Stimulated activated naive CD8-positive, alpha-beta T cell treated with anti-CD3 and anti-CD28 coated beads, Interleukin-15, Interleukin-2, amounts not matched to agents 100 ng/mL and 50 ng/mL, for 24 hours (primary cell): ENCODE results near the gene TEX264.

ENCODE experiments used
- H3K27ac Mint-ChIP-seq: one replicate; pipeline ENCODE4 v1.8.0; 2021; ENCODE audit warnings: mild to moderate bottlenecking, mixed read lengths
- H3K27me3 Mint-ChIP-seq: one replicate; pipeline ENCODE4 v1.8.0; 2021; ENCODE audit warnings: mixed read lengths
- H3K36me3 Mint-ChIP-seq: one replicate; pipeline ENCODE4 v1.8.0; 2021; ENCODE audit warnings: low read depth, mixed read lengths
- H3K4me1 Mint-ChIP-seq: one replicate; pipeline ENCODE4 v1.8.0; 2021; ENCODE audit warnings: low read depth, mixed read lengths
- H3K4me3 Mint-ChIP-seq: one replicate; pipeline ENCODE4 v1.8.0; 2021; ENCODE audit warnings: mild to moderate bottlenecking, mixed read lengths
- H3K9me3 Mint-ChIP-seq: one replicate; pipeline ENCODE4 v1.8.0; 2021; ENCODE audit warnings: mixed read lengths

TEX264 gene

DNA sequence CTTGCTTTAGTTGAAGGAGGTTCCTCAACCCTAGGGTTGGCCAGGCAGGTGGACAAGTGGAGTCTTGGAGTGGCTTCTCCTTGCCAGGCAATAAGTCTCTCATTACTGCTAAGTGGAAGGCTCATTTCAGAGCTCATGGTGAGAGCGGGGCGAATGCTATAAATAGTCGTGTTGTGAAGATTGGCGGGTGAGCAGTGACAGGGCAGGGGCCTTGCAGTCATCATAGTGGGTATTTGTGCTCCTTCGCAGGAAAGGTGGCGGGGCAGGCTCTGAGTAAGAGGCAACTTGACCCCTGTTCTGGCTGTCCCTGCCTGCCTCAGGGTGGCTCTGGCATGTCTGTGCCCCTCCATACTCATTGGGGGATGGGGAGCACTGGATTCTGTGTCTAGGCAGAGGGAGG is 27.2 kb downstream of the TEX264 start:
- Mint-ChIP-seq H3K27me3 (no peaks in the 10 kb centered on the region), H3K9me3 (no peaks in the 10 kb centered on the region), H3K4me3 (no peak overlapping the region), H3K4me1 (peaks cover 4% of the 10 kb centered on the region), H3K36me3 (peaks cover 21% of the 10 kb centered on the region), H3K27ac (no peak overlapping the region)

DNA sequence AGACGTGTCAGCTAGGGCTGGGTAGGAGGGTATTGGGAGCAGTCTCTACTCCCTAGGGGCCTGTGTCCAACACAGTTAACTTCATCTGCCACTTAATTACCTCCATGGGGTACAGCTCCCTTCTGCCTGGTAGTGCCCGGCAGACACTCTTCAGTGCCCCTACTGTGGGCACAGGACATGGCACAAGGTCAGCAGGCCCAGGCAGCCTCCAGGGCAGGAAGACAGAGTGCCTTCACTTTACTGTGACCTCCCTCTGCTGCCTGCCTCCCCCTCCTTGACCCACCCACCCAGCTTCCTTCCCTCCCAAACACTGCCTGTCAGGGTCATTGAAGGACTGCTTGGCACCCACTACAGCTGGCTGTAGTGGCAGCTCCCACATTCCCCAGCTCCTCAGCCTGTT is 29.4 kb downstream of the TEX264 start:
- H3K27ac Mint-ChIP-seq = no peak overlapping the region
- peaks cover 20% of the 10 kb centered on the region for H3K36me3 Mint-ChIP-seq
- H3K9me3 Mint-ChIP-seq = no peaks in the 10 kb centered on the region
- H3K4me1 Mint-ChIP-seq = no peaks in the 10 kb centered on the region
- no peak overlapping the region for H3K4me3 Mint-ChIP-seq
- H3K27me3 Mint-ChIP-seq = no peaks in the 10 kb centered on the region

DNA sequence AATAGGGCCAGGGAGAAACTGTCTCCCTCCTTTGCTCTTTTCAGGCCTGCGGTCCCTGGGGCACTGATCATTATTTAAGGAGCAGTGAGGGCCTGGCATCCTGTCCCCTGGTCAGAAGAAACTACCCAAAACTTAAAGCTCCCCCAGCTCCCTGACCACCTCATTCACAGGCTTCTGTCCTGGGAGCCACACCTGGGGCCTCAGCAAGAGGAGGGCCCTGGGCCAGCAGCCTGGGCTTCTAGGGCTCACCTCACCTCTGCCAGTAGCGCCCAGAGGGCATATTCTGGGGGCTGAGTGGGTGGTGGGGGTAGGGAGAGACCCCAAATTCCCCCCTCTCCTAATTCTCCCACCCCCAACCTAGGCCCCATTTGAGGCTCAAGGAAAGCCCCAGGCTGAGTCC is 31.1 kb downstream of the TEX264 start:
- no peak overlapping the region for H3K4me3 Mint-ChIP-seq
- no peaks in the 10 kb centered on the region for H3K9me3 Mint-ChIP-seq
- peaks cover 20% of the 10 kb centered on the region for H3K36me3 Mint-ChIP-seq
- no peaks in the 10 kb centered on the region for H3K27me3 Mint-ChIP-seq
- peaks cover 8% of the 10 kb centered on the region for H3K4me1 Mint-ChIP-seq
- no peak overlapping the region for H3K27ac Mint-ChIP-seq

DNA sequence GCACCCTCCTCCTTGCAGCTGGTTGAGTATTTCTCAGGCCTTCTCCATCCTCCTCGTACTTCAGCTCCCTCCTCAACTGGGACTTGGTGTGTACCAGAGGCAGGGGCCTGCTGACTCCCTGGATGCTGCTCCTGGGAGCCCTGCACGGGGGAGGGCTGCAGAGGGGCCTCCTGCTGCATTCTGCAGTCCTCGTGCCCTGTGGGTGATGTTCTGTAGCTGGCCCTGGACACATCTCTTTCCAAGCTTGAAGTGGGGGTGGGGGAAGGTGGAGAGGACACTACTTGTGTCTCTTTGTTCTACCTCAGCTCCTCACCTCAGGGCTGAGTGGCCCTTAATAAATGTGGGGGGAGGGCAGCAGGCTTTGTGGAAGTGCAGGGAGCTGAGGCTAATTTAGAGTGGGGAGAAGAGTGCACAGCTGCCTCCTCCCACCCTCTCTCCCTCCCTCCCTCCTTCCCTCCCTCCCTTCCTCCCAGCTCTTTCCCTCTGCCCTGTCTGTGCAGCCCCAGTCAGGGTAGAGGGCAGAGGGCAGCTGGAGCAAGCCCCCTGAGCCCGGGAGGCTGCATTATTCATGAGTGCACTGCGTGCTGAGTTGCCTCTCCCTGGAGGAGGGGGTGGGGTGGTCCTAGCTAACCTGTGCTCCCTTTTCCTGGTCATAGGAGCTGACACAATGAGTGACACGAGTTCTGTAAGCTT is 32.2 kb downstream of the TEX264 start:
- no peak overlapping the region for H3K4me3 Mint-ChIP-seq
- H3K36me3 Mint-ChIP-seq = peaks cover 16% of the 10 kb centered on the region
- H3K27ac Mint-ChIP-seq = no peak overlapping the region
- no peaks in the 10 kb centered on the region for H3K9me3 Mint-ChIP-seq
- H3K27me3 Mint-ChIP-seq = peaks cover 5% of the 10 kb centered on the region
- peaks cover 13% of the 10 kb centered on the region for H3K4me1 Mint-ChIP-seq

DNA sequence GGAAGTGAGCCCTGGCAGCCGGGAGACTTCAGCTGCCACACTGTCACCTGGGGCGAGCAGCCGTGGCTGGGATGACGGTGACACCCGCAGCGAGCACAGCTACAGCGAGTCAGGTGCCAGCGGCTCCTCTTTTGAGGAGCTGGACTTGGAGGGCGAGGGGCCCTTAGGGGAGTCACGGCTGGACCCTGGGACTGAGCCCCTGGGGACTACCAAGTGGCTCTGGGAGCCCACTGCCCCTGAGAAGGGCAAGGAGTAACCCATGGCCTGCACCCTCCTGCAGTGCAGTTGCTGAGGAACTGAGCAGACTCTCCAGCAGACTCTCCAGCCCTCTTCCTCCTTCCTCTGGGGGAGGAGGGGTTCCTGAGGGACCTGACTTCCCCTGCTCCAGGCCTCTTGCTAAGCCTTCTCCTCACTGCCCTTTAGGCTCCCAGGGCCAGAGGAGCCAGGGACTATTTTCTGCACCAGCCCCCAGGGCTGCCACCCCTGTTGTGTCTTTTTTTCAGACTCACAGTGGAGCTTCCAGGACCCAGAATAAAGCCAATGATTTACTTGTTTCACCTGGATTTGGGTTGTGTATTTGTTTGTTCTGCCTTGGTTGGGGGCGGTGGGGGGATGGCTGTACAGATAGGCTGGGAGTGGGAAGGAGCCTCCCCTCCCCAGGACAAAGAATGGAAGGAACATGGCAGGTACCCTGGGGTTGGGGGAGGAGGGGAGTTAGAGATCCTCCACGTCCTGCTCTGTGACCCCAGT is 32.9 kb downstream of the TEX264 start:
- no peak overlapping the region for H3K4me3 Mint-ChIP-seq
- H3K9me3 Mint-ChIP-seq = no peaks in the 10 kb centered on the region

DNA sequence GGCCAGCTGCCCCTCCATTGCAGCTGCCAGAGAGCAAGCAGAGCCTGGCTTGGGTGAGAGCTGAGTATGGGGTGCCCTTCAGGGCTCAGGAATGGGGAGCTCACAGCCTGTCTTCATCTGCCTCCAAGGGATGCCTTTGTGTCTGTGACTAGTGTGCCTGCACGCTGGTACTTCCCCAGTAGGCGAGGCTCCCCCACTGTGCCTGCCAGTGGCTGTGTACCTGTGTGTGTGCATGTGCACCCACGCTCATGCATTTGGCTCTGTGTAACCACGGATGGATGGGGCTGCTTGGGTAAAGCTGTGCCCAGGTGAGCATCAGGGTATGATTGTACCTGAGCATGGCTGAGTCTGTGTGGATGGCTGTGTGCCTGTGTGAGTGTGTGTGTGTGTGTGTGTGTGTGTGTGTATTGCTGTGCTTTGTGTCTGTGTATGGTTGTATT is 33.5 kb downstream of the TEX264 start:
- Mint-ChIP-seq H3K9me3 (no peaks in the 10 kb centered on the region), H3K4me1 (peaks cover 13% of the 10 kb centered on the region), H3K4me3 (no peak overlapping the region), H3K27ac (no peak overlapping the region), H3K27me3 (peaks cover 5% of the 10 kb centered on the region), H3K36me3 (peaks cover 9% of the 10 kb centered on the region)

More for the DNA sequence above, 32.9 kb downstream of the TEX264 start:
- H3K4me1 Mint-ChIP-seq = peaks cover 13% of the 10 kb centered on the region
- H3K27ac Mint-ChIP-seq = no peak overlapping the region
- H3K27me3 Mint-ChIP-seq = peaks cover 5% of the 10 kb centered on the region
- H3K36me3 Mint-ChIP-seq = peaks cover 14% of the 10 kb centered on the region

DNA sequence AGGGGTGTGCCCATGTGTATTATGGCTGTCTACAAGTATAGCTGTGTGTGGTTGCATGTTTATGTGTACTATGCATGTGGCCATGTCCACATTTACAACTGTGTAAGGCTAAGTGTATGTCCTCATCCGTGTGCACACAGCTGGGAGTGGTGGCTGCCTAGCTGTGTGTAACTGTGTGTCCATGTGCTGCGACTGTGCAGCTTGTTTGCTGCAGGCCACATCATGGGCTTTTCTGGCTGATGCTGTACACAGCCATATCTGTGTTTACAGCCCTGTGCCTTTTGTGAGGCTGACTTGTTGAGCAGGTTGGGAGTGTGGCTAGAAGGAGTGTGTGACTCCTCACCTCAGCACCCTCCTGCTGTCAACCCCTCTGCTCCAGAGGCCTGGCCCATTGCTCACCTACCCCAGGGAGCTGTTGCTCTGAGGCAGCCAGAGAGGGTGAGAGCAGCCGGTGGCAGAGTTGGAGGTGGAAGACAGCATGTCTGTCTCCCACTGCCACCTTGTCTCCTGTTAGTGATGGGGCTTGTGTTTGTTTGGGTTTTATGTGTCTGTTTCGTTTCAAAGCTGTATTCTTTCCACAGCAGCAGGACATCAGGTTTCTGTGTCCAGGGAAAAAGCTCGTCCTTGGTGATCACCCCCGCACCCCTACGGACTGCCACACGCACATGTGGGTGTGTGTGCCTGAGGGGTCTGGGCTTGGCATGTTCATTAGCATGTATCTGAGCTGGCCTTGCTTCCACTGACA is 34.4 kb downstream of the TEX264 start:
- H3K27me3 Mint-ChIP-seq = peaks cover 5% of the 10 kb centered on the region
- H3K4me3 Mint-ChIP-seq = no peak overlapping the region
- peaks cover 9% of the 10 kb centered on the region for H3K36me3 Mint-ChIP-seq
- peaks cover 19% of the 10 kb centered on the region for H3K4me1 Mint-ChIP-seq
- H3K27ac Mint-ChIP-seq = no peak overlapping the region
- no peaks in the 10 kb centered on the region for H3K9me3 Mint-ChIP-seq

DNA sequence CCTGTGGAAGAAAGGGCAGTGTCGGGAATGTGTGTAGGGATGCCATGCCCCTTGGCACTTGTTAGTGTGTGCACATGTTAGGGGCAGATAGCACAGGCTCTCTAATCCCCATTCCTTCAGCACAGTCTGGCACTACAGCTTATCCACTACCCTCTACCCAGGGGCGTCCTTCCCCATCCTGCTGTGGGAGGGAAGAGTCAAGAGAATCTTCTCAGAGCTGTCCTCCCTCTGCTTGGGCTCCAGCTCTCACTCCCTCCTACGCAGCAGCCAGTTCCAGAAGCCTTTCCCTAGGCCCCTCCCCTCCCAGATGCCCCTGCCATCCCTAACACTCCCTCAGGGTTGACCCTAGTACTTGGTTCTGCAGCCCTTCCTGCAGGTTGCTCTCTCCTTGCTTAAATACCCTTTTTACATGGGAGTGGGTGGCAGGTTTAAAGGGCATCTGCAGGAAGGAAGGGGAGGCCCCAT is 35.0 kb downstream of the TEX264 start:
- peaks cover 5% of the 10 kb centered on the region for H3K27me3 Mint-ChIP-seq
- H3K4me3 Mint-ChIP-seq = no peak overlapping the region
- peaks cover 9% of the 10 kb centered on the region for H3K36me3 Mint-ChIP-seq
- peaks cover 19% of the 10 kb centered on the region for H3K4me1 Mint-ChIP-seq
- no peak overlapping the region for H3K27ac Mint-ChIP-seq
- H3K9me3 Mint-ChIP-seq = no peaks in the 10 kb centered on the region

DNA sequence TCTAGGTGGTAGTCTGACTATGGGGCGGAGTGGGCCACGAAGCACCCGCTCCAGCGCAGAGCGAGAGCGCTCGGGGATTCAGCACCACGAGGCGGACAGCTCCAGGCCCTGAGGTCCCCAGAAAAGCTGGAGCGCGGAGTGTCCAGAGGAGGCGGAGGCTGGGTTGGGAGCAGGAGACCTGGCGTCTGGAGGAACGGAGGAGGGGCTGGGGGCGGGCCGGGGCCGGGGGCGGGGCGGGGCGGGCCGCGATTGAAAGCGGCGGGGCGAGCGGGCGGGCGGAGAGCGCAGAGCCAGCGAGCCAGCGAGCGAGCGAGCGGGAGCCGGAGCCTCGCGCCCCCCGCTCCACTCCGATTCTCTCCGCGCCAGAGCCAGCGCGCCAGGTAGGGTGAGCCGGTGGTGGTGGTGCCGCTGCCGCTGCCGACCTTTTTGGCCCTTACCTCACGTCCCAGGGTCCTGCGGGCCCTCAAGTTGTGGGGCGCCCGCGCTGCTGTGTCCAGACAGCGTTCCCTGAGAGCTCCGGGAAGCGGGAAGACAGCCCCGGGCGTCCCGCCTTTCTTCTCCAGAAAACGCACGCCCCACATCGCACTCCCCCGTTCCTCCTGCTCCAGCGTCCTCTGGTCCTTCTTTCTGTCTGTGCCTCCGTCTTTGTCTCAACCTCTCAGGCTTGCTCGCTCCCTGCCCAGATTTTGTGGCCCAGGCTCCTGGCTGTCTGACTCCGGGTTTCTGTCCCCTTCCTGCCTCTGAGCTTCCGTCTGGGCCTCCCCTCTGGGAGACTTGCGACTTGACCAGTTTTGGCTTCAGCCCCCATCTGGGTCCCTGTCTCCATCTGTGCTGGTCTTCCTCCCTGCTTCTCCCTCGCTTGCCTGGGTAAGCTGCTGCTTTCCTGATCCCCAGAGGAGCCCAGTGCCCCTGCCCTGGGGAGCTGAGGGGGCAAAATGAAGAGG is 36.0 kb downstream of the TEX264 start, which contains the start of gene GRM2:
Gene GRM2 (plus strand): TSS at position 281 of the 944 bp plus-strand sequence. CDS start 1,916 bp downstream, outside the sequence.
- Mint-ChIP-seq H3K27me3 (peaks cover 5% of the 10 kb centered on the region), H3K27ac (no peak within 1 kb of the TSS), H3K4me3 (no peak within 1 kb of the TSS), H3K9me3 (no peaks in the 10 kb centered on the region), H3K4me1 (peaks cover 19% of the 10 kb centered on the region), H3K36me3 (peaks cover 9% of the 10 kb centered on the region)

DNA sequence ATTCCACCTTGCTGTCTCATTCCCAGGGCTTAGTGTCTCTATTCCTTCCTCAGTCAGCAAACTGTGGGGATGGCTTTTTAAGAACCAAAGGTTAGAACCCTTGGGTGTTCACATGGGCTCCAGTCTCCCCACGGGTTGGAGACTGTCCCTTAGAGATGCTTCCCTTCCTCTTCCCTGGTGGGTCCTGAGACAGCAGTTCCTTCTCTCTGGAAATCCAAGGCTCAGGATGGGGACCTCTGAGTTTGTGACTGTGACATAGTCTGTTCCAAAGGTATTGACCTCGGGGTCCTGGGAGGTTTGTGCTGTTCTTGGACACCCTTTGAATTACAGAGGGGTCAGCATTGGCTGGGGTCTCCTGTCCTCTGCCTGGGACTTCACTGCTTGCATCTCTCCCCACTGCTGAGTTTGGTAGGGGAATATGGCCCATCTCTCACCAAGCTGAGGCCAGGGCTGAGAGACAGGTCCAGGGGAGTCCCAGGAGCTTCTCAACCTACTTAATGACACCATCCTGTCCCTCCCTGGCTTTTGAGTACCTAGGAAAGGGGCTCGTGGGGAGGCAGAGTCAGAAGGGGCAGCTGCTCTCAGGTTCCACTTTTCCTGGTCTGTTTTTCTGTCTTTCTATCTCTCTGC is 37.3 kb downstream of the TEX264 start:
- H3K27ac Mint-ChIP-seq = no peak overlapping the region
- no peaks in the 10 kb centered on the region for H3K9me3 Mint-ChIP-seq
- H3K36me3 Mint-ChIP-seq = peaks cover 9% of the 10 kb centered on the region
- H3K27me3 Mint-ChIP-seq = peaks cover 5% of the 10 kb centered on the region
- no peak overlapping the region for H3K4me3 Mint-ChIP-seq
- peaks cover 19% of the 10 kb centered on the region for H3K4me1 Mint-ChIP-seq

DNA sequence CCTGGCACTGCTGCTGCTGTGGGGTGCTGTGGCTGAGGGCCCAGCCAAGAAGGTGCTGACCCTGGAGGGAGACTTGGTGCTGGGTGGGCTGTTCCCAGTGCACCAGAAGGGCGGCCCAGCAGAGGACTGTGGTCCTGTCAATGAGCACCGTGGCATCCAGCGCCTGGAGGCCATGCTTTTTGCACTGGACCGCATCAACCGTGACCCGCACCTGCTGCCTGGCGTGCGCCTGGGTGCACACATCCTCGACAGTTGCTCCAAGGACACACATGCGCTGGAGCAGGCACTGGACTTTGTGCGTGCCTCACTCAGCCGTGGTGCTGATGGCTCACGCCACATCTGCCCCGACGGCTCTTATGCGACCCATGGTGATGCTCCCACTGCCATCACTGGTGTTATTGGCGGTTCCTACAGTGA is 38.0 kb downstream of the TEX264 start:
- no peak overlapping the region for H3K27ac Mint-ChIP-seq
- peaks cover 5% of the 10 kb centered on the region for H3K27me3 Mint-ChIP-seq
- H3K4me1 Mint-ChIP-seq = peaks cover 19% of the 10 kb centered on the region
- H3K36me3 Mint-ChIP-seq = peaks cover 9% of the 10 kb centered on the region
- H3K9me3 Mint-ChIP-seq = no peaks in the 10 kb centered on the region
- no peak overlapping the region for H3K4me3 Mint-ChIP-seq

DNA sequence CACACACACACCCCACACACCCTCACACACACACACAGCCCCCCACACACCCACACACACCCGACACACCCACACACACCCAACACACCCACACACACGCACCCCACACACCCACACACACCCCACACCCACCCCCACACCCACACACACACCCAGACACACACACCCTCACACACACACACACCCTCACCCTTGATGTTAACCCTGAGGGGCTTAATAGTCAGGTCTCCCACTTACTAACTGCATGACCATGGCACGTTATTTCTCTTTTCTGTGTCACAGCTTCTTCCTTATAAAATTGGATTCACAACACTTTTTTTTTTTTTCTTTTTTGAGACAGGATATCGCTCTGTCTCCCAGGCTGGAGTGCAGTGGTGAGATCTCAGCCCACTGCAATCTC is 38.6 kb downstream of the TEX264 start:
- peak overlapping the region; percentile 69 for H3K4me3 Mint-ChIP-seq
- H3K27ac Mint-ChIP-seq = peak overlapping the region; percentile 94
- peaks cover 7% of the 10 kb centered on the region for H3K36me3 Mint-ChIP-seq
- peaks cover 19% of the 10 kb centered on the region for H3K4me1 Mint-ChIP-seq
- no peaks in the 10 kb centered on the region for H3K9me3 Mint-ChIP-seq
- H3K27me3 Mint-ChIP-seq = peaks cover 5% of the 10 kb centered on the region

DNA sequence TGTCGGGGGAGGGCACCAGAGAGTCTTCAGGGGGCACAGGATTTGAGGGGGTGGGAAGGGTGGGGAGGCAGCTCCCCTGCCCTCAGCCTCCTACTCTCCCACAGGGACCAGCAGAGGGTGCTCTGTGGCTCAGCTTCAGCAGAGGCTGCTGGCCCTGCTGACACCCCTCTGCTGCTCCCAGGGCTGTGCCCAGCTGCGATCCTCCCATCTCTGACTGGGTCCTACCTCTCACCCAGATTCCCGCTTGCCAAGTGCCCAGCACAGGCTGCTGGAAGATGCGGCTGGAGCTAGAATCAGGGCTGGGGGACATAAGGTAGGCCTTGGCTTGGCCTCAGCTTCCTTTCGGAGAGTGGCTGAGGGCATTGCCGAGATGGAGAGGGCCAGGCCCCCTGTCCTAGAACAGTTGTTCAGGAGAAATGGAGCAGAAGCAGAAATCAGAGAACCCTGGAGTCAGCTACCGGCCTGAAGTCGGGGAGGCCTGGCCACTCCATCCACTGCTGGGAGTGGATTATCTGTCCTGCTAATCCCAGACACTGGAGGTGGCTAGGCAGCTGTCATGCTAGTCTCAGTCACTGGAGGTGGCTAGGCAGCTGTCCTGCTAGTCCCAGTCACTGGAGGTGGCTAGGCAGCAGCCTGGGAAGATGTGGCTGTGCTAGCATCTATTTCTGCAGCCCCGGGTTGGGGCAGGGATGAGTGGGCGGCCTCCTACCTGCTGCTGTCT is 39.7 kb downstream of the TEX264 start:
- peaks cover 19% of the 10 kb centered on the region for H3K4me1 Mint-ChIP-seq
- H3K9me3 Mint-ChIP-seq = no peaks in the 10 kb centered on the region
- no peak overlapping the region for H3K4me3 Mint-ChIP-seq
- H3K27me3 Mint-ChIP-seq = peaks cover 5% of the 10 kb centered on the region
- H3K27ac Mint-ChIP-seq = no peak overlapping the region
- H3K36me3 Mint-ChIP-seq = peaks cover 4% of the 10 kb centered on the region
